H1 (cell line): ENCODE results near the gene NOM1. TPM values are rescaled to one million over a fixed set of nuclear protein-coding genes. Genes with fewer than 3 reads are reported as not detected.

ENCODE experiments used
- EP300 ChIP-seq, 2 experiments: IDR thresholded peaks; 1 replicate in 1 of 2; 2 replicates in 1 of 2; pipeline ENCODE4 v1.6.1; 2011 to 2012; ENCODE audit warnings: low read depth in 2 of 2, low read length in 2 of 2, mild to moderate bottlenecking in 2 of 2, borderline replicate concordance in 1 of 2, inconsistent platforms in 1 of 2, moderate library complexity in 1 of 2
- NANOG ChIP-seq: IDR thresholded peaks from 2 replicates; pipeline ENCODE4 v1.6.1; 2011; ENCODE audit warnings: low read length, low read depth, mild to moderate bottlenecking, inconsistent platforms; ENCODE audit not compliant: insufficient read depth, poor library complexity, severe bottlenecking
- RFX5 ChIP-seq: IDR thresholded peaks from 2 replicates; pipeline ENCODE4 v1.6.1; 2011; ENCODE audit warnings: low read depth, low read length, improper control_type of control experiment, borderline replicate concordance
- RNF2 ChIP-seq: fragments of 200-900, 300-1000 bp; sonication (generic); IDR thresholded peaks from 2 replicates; pipeline ENCODE4 v1.7.1; 2016; ENCODE audit warnings: borderline replicate concordance, low read depth, mild to moderate bottlenecking, antibody characterized with exemption, low read length; ENCODE audit not compliant: poor library complexity, severe bottlenecking; ENCODE audit errors: missing control alignments
- polyA plus RNA-seq, 7 experiments: library from polyadenylated mRNA; depleted of rRNA in 3 of 7; stranded (reverse) in 5 of 7; unstranded in 2 of 7; fragments of >200 nt in 5 of 7; fragments of 200-250 nt in 2 of 7; gene quantifications; 1 replicate in 5 of 7; 2 replicates in 1 of 7; 4 replicates in 1 of 7; pipeline versions ENCODE4 v1.2.1 to v1.2.3, GENCODE V29; 2011 to 2013; ENCODE audit warnings: missing spikeins in 2 of 7, mixed read lengths in 2 of 7
- total RNA-seq: library from RNA; stranded (reverse); fragmentation: NEBNext Ultra II Directional; extraction: Animal tissue kit (Norgen Biotek cat#: 25700); gene quantifications from 2 replicates; pipeline ENCODE4 v1.2.1, GENCODE V29; 2021
- TF ChIP-seq, protein P1 (sequence below): IDR thresholded peaks from 2 replicates; pipeline ENCODE4 v1.6.1; 2012; ENCODE audit warnings: inconsistent platforms

NOM1 gene
- total and polyA plus RNA-seq, 2 of the 8 experiments (the other 6 are each of a cell fraction or from before 2014, with no cell fraction given), result 10.6 to 29.1 TPM

DNA sequence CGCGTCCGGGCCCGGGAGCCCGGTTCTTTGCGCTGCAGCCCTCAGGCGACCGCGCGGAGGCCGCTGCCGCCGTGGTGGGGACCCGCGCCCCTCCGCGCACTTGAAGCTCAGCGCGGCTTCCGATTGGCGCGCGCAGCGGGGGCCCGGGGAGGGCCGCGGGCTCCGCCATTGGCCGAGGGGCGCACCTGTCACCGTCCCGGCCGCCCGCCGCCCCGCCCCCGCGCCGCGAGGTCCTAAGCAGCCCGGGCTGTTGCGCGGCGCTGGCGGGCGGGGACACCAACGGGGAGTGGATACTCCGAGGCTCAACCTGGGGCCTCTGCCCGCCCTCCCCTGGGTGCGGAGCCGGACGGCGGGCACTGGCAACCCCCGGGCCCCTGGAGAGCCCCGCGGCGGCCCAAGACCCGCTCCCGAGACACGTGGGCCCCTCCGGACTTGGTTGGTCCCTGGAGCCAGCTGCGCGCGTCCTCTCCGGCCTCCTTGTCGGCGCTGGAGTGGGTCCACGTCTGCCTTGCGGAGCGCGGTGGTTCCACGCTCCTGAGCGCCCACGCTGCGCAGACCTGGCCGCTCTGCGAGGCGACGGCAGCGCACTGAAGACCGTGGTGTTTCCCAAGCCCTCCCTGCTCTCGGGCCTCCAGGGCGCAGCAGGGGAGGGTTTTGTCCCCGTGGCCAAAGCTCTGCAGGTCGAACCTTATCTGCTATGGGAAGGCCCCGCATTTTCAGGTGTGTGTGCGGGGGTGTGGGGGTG, 61.2 kb downstream of the NOM1 start, which contains the start of gene MNX1 (continued):
- TF ChIP-seq RFX5, result no peak
- TF ChIP-seq RNF2, result peak; percentile 79
- TF ChIP-seq NANOG, result peak; percentile 16
- peak in 1 of 2 experiments; percentile 11; a peak in 1 of 3 replicates for TF ChIP-seq EP300 (IDR thresholded peaks at IDR 0.05; ENCODE audit: borderline replicate concordance in 1 of 2, low read depth in 2 of 2, low read length in 2 of 2)
- TF ChIP-seq, protein P1, sequence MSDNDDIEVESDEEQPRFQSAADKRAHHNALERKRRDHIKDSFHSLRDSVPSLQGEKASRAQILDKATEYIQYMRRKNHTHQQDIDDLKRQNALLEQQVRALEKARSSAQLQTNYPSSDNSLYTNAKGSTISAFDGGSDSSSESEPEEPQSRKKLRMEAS, result 0 out of 2 replicates have a peak, but pooled peaks have one; percentile 13
